ENCODE data around the gene PLEKHA6.

Gene PLEKHA6

GRCh38 chr1:204383163-204383904 is 23.6 kb upstream of the PLEKHA6 start:
- DNase-seq (ENCODE audit: low read depth in 2 of 2), result no peak

DNA sequence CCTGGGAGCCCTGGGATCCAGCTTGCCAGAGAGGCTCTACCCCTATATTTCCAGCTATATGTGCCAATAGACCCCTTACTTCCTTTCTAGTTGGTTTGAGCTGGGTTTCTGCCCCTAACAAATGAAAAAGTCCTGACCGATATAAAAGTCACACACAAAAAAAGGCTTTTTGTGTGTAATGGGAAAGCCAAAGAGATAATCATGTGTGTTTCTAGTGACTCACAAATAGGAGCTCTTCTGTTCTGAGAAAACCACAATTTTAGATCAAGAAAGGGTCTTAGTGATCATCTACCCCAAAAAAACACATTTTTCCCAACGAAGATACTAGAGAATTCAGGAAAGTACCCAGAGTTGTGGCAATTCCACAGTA is 23.0 kb upstream of the PLEKHA6 start:
- no peak for DNase-seq (ENCODE audit: low read depth in 2 of 2)

DNA sequence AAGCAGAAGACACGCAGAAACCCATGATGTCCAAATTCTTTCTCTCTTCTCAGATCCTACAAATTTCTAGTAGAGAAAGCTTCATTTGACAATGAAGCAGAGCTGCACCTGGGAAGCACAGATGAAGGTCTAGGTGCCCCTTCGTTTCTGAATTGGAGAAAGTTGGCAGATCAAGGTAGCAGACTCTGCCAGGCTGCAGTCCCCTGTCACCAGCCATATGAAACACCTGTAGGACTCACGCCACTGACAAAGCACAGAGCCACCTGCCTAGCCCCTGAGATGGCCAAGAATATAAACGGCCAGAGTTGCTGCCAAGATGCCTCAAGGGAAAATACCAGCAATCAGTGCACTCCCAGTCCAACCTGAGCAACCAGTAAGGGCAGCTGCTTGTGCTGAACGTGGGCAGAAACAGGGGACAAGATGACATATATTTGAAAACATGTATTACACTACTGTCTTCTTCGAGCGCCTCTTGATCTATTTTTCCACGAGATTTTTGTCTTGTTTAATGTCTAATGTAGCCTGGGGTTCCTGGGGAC is 20.6 kb upstream of the PLEKHA6 start:
- no peak for DNase-seq (ENCODE audit: low read depth in 2 of 2)

- DNase-seq (ENCODE audit: low read depth in 2 of 2), result peak; percentile 16 to 18
Observed at GRCh38 chr1:204377800-204378668, 18.3 kb upstream of the PLEKHA6 start.

- no peak for DNase-seq (ENCODE audit: low read depth in 2 of 2)
Observed at GRCh38 chr1:204376919-204377799, 17.4 kb upstream of the PLEKHA6 start.

DNA sequence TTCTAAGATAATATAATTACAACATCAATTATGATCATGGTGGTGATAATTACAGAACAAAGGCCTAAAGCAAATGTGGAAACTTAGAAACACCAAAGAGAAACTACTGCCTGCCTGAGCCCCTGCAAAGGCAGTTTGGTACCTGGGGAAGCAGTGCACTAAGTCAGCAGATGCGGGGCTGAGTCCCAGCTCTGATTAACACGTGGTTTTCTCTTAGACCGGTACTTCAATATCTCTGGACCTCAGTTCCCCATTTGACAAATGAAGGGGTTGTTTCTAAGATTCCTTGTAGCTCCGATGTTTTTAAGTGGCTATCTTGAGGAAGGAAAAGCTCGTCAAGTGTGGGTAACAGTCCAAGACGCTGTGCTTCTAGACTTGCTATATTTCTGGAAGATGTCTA is 16.7 kb upstream of the PLEKHA6 start:
- no peak for DNase-seq (ENCODE audit: low read depth in 2 of 2)

DNA sequence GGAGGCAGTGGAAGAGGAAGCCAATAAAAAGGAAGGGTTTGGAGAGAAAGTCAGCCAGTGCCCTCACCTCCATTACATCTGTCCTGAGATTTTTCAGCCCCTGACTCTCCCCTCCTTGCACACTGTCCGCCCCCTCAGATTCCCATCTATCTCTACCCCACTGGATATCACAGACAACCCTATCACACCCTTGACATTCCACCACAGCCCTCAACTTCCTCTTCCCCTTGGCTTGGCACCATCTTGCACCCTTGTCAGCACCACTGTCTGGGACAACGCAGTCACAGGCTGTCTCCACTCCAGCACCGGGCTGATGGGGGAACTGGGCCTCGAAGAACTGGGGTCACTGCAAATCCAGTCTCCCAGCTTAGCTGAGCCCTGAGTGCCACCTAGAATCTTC is 14.2 kb upstream of the PLEKHA6 start:
- no peak for DNase-seq (ENCODE audit: low read depth in 2 of 2)

DNA sequence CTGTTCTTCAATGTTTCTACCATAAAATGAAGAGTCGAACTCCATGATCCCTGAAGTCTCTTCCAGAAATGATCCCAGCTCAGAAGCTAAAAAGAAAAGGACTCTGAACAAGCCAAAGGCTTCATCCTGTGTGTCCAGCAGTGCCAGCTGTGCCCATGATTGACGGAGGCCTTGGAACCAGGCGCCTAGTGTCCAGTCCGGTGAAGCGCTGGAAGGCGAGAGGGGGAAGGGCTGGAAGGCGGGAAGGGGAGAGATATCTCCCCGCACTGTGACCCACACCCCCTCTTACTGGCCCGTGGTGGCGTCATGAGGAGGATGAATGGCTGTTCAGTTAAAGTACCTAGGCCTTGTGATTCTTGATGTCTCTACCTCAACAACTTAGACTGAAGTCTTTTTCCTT is 10.4 kb upstream of the PLEKHA6 start:
- DNase-seq (ENCODE audit: low read depth in 2 of 2), result no peak

- no peak for DNase-seq (ENCODE audit: low read depth in 2 of 2)
Observed at GRCh38 chr1:204368996-204369726, 9.4 kb upstream of the PLEKHA6 start.

GRCh38 chr1:204367956-204368355 is 8.2 kb upstream of the PLEKHA6 start:
- DNase-seq (ENCODE audit: low read depth in 2 of 2), result no peak

DNA sequence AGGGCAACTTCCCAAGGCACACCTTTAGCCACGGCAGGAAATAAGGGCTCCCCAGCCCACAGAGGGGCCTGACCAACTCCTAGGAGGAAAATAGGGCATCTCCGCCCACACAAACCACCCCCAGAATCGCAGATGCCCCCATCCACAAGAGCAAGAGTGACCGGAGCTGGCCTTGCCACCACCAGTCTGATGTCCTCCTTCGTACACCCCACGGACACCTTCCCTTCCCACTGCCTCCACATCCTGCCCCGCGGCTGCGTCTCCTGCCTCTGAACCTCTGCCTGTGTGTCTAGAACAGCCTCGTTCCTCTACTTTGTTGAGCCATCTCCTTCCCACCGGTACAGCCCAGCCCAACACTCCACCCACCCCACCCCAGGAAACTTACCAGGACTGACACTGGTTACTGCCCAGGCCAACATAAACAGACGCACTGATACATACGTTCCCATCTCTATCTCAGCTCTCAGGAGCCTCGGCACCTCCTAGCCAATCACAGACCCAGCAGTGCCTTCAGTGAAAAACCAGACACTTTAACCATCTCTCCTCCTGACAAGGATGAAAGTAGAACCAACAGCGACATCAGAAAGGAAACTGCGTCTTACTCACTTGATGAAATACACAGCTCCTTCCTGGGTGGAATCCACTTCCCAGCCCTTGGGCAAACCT is 7.6 kb upstream of the PLEKHA6 start:
- no peak for DNase-seq (ENCODE audit: low read depth in 2 of 2)

DNA sequence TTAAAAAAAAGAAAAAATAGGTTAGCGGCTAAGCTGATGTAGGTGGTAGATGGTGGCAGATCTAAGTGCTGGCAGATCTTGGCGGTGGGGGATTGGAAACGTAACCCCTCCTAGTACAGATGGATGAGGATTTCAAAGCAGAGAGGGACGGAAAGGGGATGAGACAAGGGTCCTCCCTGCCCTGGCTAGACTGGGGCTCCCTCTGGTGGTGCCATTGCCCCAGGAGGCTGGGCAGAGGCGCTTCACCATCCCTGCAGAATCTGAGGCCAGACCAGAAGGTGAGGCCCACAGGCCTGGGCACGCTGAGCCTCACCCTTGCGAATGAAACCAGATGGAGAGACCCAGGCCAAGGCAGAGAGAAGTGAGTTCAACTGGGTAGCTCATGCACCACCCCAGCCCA is 7.0 kb upstream of the PLEKHA6 start:
- no peak for DNase-seq (ENCODE audit: low read depth in 2 of 2)

- DNase-seq (ENCODE audit: low read depth in 2 of 2), result peak; percentile 42 to 47
Observed at GRCh38 chr1:204363335-204364114, 3.8 kb upstream of the PLEKHA6 start.

DNA sequence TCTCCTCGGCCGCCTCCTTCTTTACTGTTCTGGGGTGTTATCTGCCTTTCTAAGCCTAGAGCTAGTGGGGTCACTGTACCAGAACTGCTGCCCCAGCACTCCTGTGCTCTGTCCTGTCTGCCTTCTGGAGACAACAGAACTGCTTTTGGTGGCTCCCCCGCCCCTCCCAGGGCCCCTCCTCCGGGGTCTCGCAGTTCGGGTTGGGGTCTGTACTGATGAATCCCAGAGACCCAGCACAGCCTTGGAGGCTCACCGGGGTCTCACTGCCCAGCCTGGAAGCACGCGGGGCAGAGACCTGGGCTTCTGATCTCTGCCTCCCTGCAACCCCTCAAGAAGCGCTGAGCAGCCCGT is 3.2 kb upstream of the PLEKHA6 start:
- no peak for DNase-seq (ENCODE audit: low read depth in 2 of 2)

- DNase-seq (ENCODE audit: low read depth in 2 of 2), result no peak
Observed at GRCh38 chr1:204361781-204362180, 2.1 kb upstream of the PLEKHA6 start.

- DNase-seq (ENCODE audit: low read depth in 2 of 2), result no peak
Observed at GRCh38 chr1:204361341-204361771, 1.6 kb upstream of the PLEKHA6 start.

DNA sequence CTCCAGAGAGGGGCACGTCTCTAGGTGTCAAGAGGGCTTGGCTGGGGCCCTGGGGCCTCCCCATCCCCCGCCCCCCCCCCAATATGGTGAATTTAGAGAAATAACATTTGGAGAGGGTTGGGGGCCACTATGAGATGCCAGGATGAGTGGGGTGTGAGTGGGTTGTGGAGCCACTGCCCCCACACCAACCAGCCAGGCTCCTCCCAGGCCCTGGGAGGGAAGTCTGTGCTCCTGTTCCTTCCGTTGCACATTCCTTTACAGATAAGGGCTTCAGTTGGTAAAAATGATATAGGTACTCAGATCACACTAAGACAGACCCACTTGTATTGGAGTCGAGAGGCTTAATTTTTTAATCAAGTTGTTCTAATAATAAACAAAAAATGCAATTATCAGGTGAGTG is 585 bp upstream of the PLEKHA6 start:
- no peak for DNase-seq (ENCODE audit: low read depth in 2 of 2)

DNA sequence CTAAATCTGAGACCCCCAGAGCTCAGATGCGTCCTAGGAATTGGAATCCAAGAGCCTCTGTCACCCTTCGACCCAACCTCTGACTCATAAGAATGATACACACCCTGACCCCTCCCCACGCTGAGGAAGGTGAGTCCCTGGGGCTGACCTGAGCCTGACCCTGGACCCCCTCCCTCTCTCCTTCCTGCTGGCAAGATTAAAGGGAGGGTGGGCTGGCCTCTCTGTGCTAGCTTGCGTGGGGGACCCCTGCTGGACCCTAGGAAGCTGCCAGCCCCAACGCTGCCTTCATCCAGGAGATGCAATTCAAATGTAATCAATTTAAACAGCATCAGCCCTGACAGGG is 627 bp downstream of the PLEKHA6 start:
- no peak for DNase-seq (ENCODE audit: low read depth in 2 of 2)

DNA sequence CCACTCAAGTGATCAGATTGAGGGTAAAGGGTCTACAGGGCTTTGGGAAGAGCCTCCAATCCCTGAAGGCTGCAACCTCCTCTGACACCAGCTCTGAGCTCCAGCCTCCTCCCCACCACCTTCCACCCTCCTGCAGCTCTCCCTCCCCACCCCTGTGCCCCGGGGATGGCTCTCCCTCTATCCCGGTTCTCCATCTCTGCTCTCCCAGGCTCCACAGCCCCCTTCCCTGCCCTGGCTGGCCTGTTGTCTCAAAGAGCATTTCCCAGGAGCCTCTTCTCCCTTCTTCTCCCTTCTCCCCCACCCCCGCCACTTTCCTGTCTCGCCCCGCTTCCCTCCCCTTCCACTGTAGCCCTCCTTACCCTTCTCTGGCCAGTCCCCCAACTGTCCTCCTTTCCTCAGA is 1.1 kb downstream of the PLEKHA6 start:
- no peak for DNase-seq (ENCODE audit: low read depth in 2 of 2)

Measured in stimulated activated CD8-positive, alpha-beta memory T cell treated with anti-CD3 and anti-CD28 coated beads, Interleukin-2, amount 100 ng/mL, for 1 hour (primary cell).